NT2/D1 (cell line): ENCODE data around the gene RAB12.

ENCODE experiments used
- SUZ12 ChIP-seq: IDR thresholded peaks from 2 replicates; pipeline ENCODE4 v1.6.1; 2011; ENCODE audit not compliant: insufficient read length, insufficient read depth; ENCODE audit errors: extremely low read depth
- YY1 ChIP-seq: IDR thresholded peaks from 2 replicates; pipeline ENCODE4 v1.6.1; 2011; ENCODE audit not compliant: insufficient read length, insufficient read depth
- ZNF274 ChIP-seq: IDR thresholded peaks from 2 replicates; pipeline ENCODE4 v1.6.1; 2011; ENCODE audit warnings: mild to moderate bottlenecking, low read depth, low read length

- no peak for TF ChIP-seq SUZ12
- no peak for TF ChIP-seq YY1
- TF ChIP-seq ZNF274: no peak
These were observed 25.3 kb downstream of the RAB12 start for GRCh38 chr18:8634508-8634907.
